HG03354 (cell line): ENCODE measurements around the gene BRSK2.
"Not testable (repeated sequence)": the region's sequence is repeated elsewhere in the genome, so short reads cannot be mapped to it uniquely, and the experiment has no call there.

ENCODE experiments used
- ATAC-seq: cut with Tn5 transposase; IDR thresholded peaks from one replicate; pipeline ENCODE4 v1.9.1; 2021; ENCODE audit warnings: mild to moderate bottlenecking; ENCODE audit not compliant: unreplicated experiment, poor library complexity, severe bottlenecking

The BRSK2 gene

DNA sequence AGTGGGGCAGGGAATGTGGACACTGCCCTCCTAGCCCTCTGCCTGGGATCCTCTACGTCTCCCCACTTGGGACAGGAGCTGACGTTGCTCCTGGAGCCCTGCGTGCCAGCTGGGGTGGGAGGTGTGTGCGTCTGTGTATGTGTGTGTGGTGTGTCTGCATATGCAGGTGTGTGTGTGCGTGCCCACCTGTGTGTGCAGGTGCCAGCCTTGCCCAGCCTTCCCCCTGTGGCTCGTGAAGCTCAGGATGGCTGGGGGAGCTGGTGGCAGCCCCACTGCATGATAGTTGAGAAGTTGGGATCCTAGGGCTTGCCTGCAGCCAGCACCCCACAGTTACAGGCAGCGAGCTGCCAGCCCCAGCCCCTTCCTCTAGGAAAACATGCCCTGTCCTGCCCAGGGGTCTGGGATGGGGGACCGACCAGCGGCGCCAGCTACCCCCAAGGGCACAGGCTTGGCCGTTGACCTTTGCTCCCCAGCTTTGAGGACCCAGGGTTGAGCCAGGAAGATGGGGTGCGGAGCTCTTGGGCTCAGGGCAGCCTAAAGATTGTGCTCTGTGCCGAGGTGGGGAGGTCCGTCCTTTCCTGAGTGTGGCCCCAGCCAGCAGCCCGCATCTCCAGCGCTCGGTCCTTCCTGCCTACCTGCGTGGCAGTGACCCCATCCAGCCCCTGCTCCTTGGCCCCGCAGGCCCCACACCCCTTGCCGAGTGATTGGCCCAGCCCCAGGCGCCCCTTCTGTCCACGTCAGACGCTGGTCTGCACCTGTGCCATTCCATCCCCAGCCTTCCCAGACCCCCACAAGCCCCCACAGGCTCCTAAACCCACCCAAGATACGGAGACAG, 15.7 kb downstream of the BRSK2 start:
- ATAC-seq = no peak

- no peak for ATAC-seq
Measured at GRCh38 chr11:1406571-1407485, 17.1 kb downstream of the BRSK2 start.

DNA sequence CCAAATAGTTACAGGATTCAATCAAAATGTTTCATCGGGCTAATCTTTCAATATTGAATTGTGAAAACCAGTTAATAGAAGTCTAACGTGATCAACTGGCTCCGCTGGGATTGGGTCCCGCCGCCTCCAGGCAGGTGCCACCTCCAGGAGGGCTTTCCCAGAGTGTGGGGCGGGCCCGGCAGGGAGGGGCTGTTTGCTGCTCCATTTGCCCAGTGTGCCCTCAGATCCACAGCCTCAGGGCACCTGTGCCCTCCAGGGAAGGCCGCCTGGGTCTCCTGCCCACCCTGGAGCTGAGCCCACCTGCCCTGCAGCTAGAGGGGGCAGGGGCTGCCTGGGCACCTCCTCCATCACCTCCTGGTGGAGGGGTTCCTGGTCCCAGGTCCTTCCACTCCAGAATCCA, 17.9 kb downstream of the BRSK2 start:
- no peak for ATAC-seq

DNA sequence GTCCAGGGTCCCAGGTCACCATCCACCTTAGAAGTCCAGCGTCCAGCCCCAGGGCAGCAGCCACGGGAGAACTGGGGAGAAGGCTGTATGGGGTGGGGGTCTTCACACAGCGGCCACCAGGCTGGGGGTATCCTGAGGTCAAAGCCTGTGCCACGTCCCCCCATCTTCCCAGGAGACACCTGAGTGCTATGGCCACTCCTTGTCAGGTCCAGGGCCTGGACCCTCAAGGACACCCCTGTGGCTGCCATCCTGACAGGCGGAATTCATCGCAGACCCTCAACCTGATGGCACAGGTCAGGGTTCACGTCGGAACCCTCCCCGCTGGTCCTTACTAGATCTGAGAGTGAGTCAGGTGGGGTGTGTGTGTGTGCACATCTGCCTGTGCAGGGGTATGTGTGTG, 18.6 kb downstream of the BRSK2 start:
- no peak for ATAC-seq

DNA sequence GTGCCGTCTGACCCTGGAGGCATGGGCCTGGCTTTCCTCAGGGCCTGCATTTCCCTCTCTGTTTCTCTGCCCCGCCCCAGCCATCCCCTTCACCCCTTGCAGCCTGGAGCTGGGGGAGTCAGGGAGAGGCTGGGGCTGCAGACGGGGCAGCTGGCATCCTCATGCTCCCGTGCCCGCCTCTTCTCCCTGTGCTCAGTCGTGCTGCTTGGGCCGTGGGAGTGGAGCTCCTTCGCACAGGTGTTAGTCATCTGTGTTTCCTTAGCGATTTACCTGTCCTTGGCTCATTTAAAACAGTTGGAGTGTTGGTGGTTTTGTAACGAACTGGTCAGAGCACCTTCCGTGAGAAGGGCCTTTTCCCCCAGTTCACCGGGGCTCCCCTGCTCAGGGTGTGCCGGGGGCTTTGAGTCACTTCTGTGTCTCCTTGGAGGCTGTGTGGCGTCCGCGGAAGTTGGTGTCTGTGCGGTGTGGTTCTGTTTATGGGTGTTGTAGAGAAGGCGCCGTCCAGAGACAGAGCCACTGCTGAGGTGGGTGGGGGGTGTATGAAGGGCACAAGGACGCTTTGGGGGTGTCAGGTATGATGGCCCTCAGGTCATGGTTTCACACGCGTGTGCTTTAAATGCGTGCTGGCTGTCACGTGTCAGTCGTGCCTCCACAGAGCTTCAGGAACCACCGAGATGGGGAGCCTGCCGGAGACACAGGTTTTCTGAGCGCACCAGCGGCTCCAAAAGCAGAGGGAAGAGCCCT, 19.5 kb downstream of the BRSK2 start:
- ATAC-seq = no peak

GRCh38 chr11:1409852-1410125, 20.1 kb downstream of the BRSK2 start:
- not testable (repeated sequence) for ATAC-seq

GRCh38 chr11:1410366-1411291, 20.9 kb downstream of the BRSK2 start:
- no peak for ATAC-seq

GRCh38 chr11:1411301-1411700, 21.6 kb downstream of the BRSK2 start:
- no peak for ATAC-seq

DNA sequence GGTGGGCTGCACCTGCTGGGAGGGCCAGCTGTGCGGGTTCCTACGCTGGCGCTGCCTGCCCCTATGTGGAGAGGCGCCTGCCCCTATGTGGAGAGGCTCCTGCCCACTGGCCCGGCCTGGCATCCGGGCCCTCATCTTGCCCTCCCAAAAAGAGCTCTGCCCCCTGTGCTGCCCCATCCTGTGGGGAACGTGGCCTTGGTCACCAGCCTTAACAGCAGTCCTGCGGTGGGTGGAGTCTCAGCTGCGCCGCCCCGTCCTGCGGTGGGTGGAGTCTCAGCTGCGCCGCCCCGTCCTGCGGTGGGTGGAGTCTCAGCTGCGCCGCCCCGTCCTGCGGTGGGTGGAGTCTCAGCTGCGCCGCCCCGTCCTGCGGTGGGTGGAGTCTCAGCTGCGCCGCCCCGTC, 22.0 kb downstream of the BRSK2 start:
- ATAC-seq = not testable (repeated sequence)

DNA sequence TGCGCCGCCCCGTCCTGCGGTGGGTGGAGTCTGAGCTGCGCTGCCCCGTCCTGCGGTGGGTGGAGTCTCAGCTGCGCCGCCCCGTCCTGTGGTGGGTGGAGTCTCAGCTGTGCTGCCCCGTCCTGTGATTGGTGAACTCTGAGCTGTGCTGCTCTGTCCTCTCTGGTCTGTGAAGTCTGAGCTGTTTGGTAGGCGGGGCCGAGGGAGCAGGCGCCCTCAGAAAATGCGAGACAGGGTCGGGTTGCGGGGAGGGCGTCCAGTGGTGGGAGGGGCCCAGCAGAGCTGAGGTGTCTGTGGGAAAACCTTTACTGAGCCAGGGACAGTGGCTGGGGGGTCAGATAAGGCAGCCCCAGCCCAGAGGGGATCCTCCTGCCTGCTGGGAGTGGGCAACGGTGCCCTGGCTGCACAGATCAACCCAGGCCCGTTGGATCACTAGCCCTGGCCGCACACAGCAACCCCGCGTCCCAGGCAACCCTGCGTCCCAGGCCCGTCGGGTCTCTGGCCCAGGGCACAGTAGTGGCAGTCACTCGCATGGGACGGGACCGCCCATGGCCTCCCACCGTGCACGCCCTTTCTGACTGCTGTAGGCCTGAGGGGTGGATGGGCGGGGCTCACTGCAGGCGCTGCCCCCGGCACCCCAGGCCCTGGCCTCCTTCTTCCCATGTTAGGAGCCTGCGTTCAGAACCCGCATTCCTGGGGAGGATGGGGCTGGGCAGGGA, 22.8 kb downstream of the BRSK2 start:
- ATAC-seq = no peak

GRCh38 chr11:1414650-1415049, 24.9 kb downstream of the BRSK2 start:
- ATAC-seq = no peak

GRCh38 chr11:1415631-1416030, 25.9 kb downstream of the BRSK2 start:
- no peak for ATAC-seq

GRCh38 chr11:1418192-1418795, 28.6 kb downstream of the BRSK2 start:
- not testable (repeated sequence) for ATAC-seq

DNA sequence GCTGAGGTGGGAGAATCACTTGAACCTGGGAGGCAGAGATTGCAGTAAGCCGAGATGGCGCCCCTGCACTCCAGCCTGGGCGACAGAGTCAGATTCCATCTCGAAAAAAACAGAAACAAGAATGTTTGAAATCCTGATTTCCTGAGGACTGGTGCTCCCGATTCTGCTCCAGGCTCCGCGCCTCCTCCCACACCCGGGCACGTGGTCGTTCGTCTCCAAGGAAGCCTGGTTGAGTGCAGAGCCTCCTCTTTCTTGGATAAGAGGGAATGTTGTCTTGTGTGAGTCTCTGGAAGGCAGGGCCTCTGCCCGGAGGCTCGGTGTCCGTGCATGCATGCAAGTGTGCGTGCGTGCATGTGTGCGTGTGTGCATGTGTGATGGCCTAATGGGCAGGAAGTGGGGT, 30.1 kb downstream of the BRSK2 start:
- no peak for ATAC-seq

DNA sequence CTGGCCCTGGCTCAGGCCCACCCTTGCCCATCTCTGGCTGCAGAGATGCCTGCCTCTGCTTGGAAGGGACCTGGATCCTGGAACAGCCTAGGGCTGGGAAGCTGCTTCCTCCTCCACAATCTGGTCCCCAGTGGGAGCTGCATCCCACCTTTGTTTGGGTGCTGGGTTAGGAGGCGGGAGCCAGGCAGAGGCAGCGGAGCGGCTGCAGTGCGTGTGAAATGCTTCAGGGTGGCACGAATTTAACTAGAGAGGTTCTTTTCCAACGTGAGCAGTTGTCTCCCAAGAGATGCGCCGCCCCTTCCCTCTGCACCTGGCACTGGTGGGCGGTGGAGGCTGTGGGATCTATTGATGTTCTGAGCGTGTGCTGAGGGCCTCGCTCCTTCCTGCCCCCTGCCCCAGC, 31.6 kb downstream of the BRSK2 start:
- ATAC-seq = no peak

- no peak for ATAC-seq
Measured at GRCh38 chr11:1422481-1422880, 32.7 kb downstream of the BRSK2 start.

GRCh38 chr11:1422981-1423380, 33.2 kb downstream of the BRSK2 start:
- no peak for ATAC-seq

DNA sequence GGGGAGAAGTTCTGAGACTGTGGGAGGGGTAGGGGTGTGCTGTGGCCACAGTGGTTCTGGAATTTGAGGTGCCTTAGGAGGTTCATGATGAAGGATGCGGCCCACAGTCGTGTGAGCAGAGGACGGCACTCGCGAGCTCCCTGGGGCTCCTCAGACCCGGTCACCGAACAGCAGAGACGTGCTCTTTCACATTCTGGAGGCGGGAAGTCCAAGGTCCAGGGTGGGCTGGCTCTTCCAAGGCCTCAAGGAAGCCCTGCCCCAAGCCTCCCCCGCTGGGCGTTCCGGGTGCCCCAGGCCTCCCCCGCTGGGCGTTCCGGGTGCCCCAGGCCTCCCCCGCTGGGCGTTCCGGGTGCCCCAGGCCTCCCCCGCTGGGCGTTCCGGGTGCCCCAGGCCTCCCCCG, 33.7 kb downstream of the BRSK2 start:
- not testable (repeated sequence) for ATAC-seq
